GM19023 (cell line): ENCODE results near the gene OTOS.

Source experiments
- ATAC-seq: cut with Tn5 transposase; IDR thresholded peaks from one replicate; pipeline ENCODE4 v1.9.1; 2021; ENCODE audit warnings: mild to moderate bottlenecking, moderate library complexity; ENCODE audit not compliant: unreplicated experiment

Gene OTOS

GRCh38 chr2:240123821-240124650, 16.4 kb downstream of the OTOS start:
- ATAC-seq = no peak

DNA sequence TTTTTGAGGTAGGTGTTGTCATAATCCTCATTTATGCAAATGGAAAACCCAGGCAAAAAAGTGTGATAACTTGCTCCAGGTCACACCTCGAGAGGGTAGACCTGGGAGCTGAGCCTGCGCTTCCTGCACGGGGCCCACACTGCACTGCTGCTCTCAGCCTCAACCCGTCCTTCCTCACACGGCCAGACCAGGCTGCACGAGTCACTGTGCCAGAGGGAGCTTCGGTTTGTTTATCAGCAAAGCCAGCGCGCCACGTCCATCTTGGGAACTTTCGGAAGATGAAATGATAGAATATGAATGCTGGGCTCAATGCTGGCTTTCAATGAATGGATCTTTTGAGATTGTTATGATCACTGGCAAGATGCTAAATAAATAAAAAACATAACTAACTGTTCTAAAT, 18.8 kb downstream of the OTOS start:
- ATAC-seq = no peak

DNA sequence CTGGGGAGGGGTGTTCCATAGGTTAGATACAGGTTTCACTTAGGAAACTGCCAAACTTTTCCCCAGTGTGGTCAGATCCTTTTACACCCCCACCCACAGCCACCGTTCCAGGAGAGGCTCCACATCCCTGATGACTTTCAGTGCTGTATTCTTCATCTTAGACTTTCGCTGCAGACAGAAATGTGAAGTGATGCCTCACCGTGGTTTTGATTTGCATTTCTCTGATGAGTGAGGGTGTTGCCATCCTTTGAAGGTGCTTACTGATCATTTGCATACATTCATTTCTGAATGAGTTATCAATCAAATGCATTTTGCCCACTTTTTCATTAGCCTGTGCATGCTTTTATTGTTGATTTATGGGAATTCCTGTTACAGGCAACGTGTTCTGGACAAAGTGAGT, 19.3 kb downstream of the OTOS start:
- no peak for ATAC-seq

DNA sequence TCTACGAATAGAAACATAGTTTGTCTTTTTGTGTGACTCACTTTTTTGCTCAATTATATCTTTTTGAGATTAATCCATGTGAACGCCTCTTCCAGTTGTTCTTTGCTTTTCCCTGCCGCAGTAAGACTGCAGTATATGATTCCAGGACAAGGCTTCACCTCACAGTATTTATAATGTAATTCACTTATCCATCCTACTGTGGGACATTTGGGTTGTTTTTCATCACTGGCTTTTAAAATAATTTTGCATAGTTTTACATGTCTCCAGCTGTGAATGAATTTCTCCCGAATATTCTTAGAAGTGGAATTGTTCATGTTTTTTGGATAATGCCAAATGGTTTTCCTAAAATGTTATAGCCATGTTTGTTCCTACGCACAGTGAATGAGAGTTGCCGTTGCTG, 26.2 kb downstream of the OTOS start:
- no peak for ATAC-seq

DNA sequence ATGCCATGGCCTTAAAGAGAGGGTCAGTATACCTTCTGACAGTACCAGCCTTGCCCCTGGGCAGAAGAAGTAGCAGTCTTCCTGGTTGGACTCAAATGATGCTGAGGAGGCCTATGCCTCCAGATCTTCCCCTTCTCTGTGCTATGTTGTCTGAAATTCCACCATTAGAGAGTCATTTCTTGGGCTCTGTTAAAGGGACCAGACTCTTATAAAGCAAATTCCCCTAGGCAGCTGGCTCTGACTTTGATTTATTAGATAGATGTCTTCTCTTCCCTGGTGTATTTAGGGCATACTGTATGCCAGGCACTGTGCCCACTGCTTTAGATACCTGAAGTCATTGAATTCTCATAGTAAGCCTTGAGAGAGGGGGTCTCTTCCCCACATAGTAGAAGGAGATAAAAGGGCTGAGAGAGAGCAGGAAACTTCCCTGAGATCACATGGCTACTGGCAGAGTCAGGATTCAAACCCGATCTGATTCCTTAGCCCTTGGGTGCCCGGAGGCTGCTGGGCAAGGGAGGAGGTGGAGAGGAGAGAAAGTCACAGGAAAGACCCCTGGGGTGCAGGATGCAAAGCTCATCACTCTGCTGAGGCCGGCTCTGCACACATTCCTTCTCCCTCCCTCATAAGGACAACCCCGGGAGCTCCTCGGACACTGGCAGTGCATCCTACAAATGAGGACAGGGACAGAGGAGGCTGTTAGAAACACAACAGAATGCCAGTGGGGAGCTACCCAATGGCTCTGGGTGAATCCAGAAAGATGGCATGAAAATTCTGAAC, 27.4 kb downstream of the OTOS start:
- no peak for ATAC-seq

DNA sequence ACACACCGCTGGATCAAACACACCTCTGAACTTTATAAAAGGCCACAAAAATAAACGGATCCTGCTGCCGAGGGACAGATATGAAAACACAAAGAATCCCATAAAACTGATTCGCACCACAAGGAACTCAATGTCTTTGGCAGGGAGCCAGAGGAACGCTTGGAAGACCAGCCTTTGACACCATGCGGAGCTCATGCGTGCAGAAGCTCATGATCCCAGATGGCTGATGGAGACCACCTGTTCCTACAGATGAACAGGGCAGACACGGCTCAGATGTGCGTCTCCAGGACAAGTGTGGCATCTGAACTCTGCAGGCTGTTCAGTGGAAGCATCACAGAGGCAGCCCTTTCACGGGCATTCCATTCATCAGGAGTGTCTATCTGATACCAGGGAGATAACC, 29.2 kb downstream of the OTOS start:
- no peak for ATAC-seq

GRCh38 chr2:240109386-240109785, 31.1 kb downstream of the OTOS start:
- no peak for ATAC-seq

DNA sequence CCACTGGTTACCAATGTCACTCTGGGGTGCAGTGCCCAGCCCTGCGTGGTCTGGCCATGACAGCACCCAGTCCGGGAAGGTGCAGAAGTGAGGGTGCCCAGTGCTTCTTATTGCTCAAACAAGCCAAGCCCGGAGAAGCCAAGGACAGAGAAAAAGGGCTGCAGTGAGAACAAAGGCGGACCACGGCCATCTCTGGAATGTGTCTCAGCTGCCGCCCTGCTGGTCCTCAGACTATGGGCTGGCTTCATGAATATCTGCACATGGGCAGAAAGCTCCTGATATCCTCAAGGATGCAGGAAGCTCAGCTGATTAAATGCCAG, 33.0 kb downstream of the OTOS start:
- ATAC-seq = no peak

- no peak for ATAC-seq
Observed at GRCh38 chr2:240106765-240107476, 33.5 kb downstream of the OTOS start.

- ATAC-seq = no peak
Observed at GRCh38 chr2:240105982-240106381, 34.5 kb downstream of the OTOS start.

- ATAC-seq = no peak
Observed at GRCh38 chr2:240103136-240103535, 37.3 kb downstream of the OTOS start.

DNA sequence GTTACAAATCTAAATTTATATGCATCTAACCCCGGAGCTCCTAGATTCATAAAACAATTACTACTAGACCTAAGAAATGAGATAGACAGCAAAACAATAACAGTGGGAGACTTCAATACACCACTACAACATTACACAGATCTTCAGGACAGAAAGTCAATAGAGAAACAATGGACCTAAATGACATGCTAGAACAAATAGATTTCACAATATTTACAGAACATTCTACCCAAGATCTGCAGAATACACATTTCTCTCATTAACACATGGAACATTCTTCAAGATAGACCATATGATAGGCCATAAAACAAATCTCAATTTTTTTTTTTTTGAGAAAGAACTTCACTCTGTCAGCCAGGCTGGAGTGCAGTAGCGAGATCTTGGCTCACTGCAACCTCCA, 42.1 kb downstream of the OTOS start:
- ATAC-seq = no peak

DNA sequence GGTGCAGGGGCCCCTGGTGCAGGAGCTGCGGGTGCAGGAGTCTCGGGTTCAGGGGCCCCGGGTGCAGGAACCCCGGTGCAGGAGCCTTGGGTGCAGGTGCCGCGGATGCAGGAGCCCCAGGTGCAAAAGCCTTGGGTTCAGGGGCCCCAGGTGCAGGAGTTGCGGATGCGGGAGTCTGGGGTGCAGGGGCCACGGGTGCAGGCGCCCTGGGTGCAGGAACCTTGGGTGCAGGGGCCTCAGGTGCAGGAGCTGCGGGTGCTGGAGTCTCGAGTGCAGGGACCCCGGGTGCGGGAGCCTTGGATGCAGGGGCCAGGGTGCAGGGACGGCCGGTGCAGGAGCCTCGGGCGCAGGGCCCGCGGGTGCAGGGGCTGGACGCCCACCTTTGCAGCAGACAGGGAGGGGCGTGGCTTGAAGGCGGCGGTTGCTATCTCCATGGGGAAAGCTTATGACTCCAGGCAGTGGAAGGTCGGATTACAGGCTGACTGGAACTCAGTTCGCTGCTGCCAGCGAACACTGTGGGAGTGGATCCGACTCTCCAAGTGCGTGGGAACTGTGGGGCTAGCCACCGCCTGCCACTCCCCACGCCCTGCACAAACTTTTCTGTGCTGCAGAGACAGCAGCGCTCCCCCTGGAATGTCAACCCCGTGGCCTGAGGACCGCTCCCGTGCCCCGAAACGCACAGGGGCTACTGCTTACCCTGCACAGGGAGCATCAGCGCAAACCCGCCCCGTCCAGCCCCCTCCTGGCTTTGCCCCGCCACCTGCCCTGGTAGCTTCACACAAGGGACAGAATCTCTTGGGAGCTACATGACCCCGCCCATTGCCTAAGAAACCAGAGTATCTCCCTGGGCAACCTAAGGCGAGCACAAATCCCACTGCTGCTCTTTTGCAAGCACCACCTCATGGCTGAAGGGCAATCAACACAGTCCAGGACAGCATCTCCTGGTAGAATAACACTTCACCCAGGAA, 44.6 kb downstream of the OTOS start:
- ATAC-seq = no peak

GRCh38 chr2:240089306-240089705, 51.2 kb downstream of the OTOS start:
- ATAC-seq = no peak
